ENCODE results near the gene ADAM12. TPM values are rescaled to one million over a fixed set of nuclear protein-coding genes. Genes with fewer than 3 reads are reported as not detected.
A peak's percentile ranks its signal among the peaks of the same experiment; 100 is the strongest.

ADAM12 gene
- total RNA-seq, 1 donor from 2014 or later, result 82.4 TPM

DNA sequence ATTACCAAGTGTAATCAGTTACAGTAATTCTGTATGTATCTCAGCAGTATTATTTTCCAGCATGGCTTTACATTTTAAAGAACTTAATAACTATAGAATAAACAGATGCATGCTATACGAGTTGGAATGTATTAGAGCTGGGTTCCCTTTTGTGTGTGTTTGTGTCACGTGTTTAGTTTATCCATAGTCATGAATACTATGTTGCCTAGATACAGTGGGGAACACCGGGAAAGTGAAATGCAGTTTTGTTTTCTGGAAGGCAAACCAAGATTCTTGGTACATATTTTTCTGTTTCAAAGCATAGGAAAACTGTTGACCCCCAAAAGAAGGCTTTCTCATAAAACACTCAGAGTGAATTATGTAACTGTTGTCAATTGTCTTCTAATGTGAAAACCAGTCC lies 372.9 kb downstream of the ADAM12 start:
- Mint-ChIP-seq H3K4me3 (peak overlapping the region; percentile 6), H3K27me3 (ENCODE audit: low read depth) (no peaks in the 10 kb centered on the region), H3K36me3 (ENCODE audit: low read depth) (peaks cover 34% of the 10 kb centered on the region), H3K4me1 (peaks cover 28% of the 10 kb centered on the region), H3K27ac (ENCODE audit: unreplicated experiment) (no peak overlapping the region), H3K9me3 (peaks cover 6% of the 10 kb centered on the region)
- no peak for TF ChIP-seq CTCF (conservative IDR thresholded peaks at IDR 0.05)
- DNase-seq (ENCODE audit: low read depth, low spot score), result no peak

DNA sequence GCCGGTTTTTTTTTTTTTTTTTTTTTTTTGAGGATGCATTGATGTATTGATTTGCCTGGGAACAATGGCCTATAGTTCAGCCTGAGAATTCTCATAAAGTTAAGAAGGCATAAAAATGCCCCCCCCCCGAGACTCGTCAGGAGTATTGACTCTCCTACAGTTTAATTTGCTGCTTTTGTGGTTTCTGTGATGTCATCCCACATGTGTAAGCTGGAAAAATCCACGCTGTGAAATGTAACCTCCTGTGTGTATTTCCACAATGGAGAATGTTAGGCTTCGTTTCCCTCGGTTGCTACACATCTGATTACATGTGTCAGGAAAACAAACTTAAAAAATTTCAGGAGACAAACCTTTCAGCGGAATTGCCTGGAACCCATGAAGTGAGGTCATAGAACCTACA lies 374.0 kb downstream of the ADAM12 start:
- H3K27ac Mint-ChIP-seq (ENCODE audit: unreplicated experiment), result no peak overlapping the region
- peaks cover 35% of the 10 kb centered on the region for H3K4me1 Mint-ChIP-seq
- H3K4me3 Mint-ChIP-seq, result peak overlapping the region; percentile 10
- no peaks in the 10 kb centered on the region for H3K27me3 Mint-ChIP-seq (ENCODE audit: low read depth)
- H3K9me3 Mint-ChIP-seq, result peaks cover 6% of the 10 kb centered on the region
- peaks cover 30% of the 10 kb centered on the region for H3K36me3 Mint-ChIP-seq (ENCODE audit: low read depth)
- DNase-seq (ENCODE audit: low read depth, low spot score), result no peak
- TF ChIP-seq CTCF (conservative IDR thresholded peaks at IDR 0.05), result no peak

- DNase-seq (ENCODE audit: low read depth, low spot score), result no peak
- no peak for TF ChIP-seq CTCF (conservative IDR thresholded peaks at IDR 0.05)
- Mint-ChIP-seq H3K27me3 (ENCODE audit: low read depth) (no peaks in the 10 kb centered on the region), H3K4me3 (peak overlapping the region; percentile 10), H3K36me3 (ENCODE audit: low read depth) (peaks cover 26% of the 10 kb centered on the region), H3K9me3 (peaks cover 8% of the 10 kb centered on the region), H3K27ac (ENCODE audit: unreplicated experiment) (peak overlapping the region; percentile 96), H3K4me1 (peaks cover 42% of the 10 kb centered on the region)
Observed at GRCh38 chr10:126013489-126014281, 374.6 kb downstream of the ADAM12 start.

DNA sequence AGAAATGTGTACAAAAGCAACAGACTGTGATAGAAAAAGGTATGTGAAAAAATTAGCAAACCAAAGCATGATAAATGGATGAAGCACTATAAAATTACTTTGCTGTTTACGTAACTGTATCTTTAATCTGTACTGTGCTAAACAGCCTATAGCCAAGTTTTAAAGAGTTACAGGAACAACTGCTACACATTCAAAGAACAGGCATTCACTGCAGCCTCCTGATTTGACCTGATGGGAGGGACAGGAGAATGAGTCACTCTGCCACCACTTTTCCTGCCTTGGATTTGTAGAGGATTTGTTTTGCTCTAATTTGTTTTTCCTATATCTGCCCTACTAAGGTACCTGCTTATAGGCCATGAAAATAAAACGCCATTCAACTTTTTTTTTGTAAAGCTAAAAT lies 375.8 kb downstream of the ADAM12 start:
- peaks cover 52% of the 10 kb centered on the region for H3K4me1 Mint-ChIP-seq
- no peak for TF ChIP-seq CTCF (conservative IDR thresholded peaks at IDR 0.05)
- H3K36me3 Mint-ChIP-seq (ENCODE audit: low read depth), result peaks cover 25% of the 10 kb centered on the region
- H3K27me3 Mint-ChIP-seq (ENCODE audit: low read depth), result no peaks in the 10 kb centered on the region
- no peak overlapping the region for H3K27ac Mint-ChIP-seq (ENCODE audit: unreplicated experiment)
- H3K4me3 Mint-ChIP-seq, result no peak overlapping the region
- DNase-seq (ENCODE audit: low read depth, low spot score), result no peak
- H3K9me3 Mint-ChIP-seq, result peaks cover 10% of the 10 kb centered on the region

- no peak overlapping the region for H3K27ac Mint-ChIP-seq (ENCODE audit: unreplicated experiment)
- DNase-seq (ENCODE audit: low read depth, low spot score), result no peak
- peaks cover 10% of the 10 kb centered on the region for H3K9me3 Mint-ChIP-seq
- no peaks in the 10 kb centered on the region for H3K27me3 Mint-ChIP-seq (ENCODE audit: low read depth)
- H3K36me3 Mint-ChIP-seq (ENCODE audit: low read depth), result peaks cover 22% of the 10 kb centered on the region
- TF ChIP-seq CTCF (conservative IDR thresholded peaks at IDR 0.05), result no peak
- no peak overlapping the region for H3K4me3 Mint-ChIP-seq
- peaks cover 53% of the 10 kb centered on the region for H3K4me1 Mint-ChIP-seq
Observed at GRCh38 chr10:126011995-126012394, 376.3 kb downstream of the ADAM12 start.

Measured in neural crest cell (in vitro differentiated cells).